WTC11 (cell line): ENCODE results near the gene FFAR2.

Experiments
- CREB1 ChIP-seq: sonication (generic); formaldehyde crosslinking; IDR thresholded peaks from 2 replicates; pipeline ENCODE4 v1.8.0; 2023; ENCODE audit warnings: mild to moderate bottlenecking, missing genetic modification reagents
- ETV6 ChIP-seq: sonication (generic); formaldehyde crosslinking; IDR thresholded peaks from 2 replicates; pipeline ENCODE4 v1.8.1; 2022; ENCODE audit warnings: mild to moderate bottlenecking, missing genetic modification reagents
- FOXP1 ChIP-seq: sonication (generic); formaldehyde crosslinking; IDR thresholded peaks from 2 replicates; pipeline ENCODE4 v1.8.0; 2022; ENCODE audit warnings: missing genetic modification reagents, mild to moderate bottlenecking, moderate library complexity, borderline replicate concordance
- KAT7 ChIP-seq: sonication (generic); formaldehyde crosslinking; IDR thresholded peaks from 2 replicates; pipeline ENCODE4 v1.8.1; 2023; ENCODE audit warnings: missing genetic modification reagents, mild to moderate bottlenecking, borderline replicate concordance
- MYBL2 ChIP-seq: sonication (generic); formaldehyde crosslinking; IDR thresholded peaks from 2 replicates; pipeline ENCODE4 v1.8.1; 2023; ENCODE audit warnings: mild to moderate bottlenecking, moderate library complexity, missing genetic modification reagents
- SMAD3 ChIP-seq: sonication (generic); formaldehyde crosslinking; IDR thresholded peaks from 2 replicates; pipeline ENCODE4 v1.8.0; 2022; ENCODE audit warnings: missing genetic modification reagents, mild to moderate bottlenecking, borderline replicate concordance
- SP1 ChIP-seq: sonication (generic); formaldehyde crosslinking; conservative IDR thresholded peaks from 2 replicates; pipeline ENCODE4 v1.8.1; 2022; ENCODE audit warnings: missing genetic modification reagents
- TP53 ChIP-seq: sonication (generic); formaldehyde crosslinking; IDR thresholded peaks from 2 replicates; pipeline ENCODE4 v1.8.1; 2023; ENCODE audit warnings: mild to moderate bottlenecking, missing genetic modification reagents
- ZNF396 ChIP-seq: fragments of 250-450 bp; sonication (Bioruptor Pico); IDR thresholded peaks from 2 replicates; pipeline ENCODE4 v1.8.0; 2021; ENCODE audit warnings: mild to moderate bottlenecking, moderate library complexity, borderline replicate concordance
- TF ChIP-seq, protein P1 (sequence below): fragments of 200-600 bp; IDR thresholded peaks from 2 replicates; pipeline ENCODE4 v1.8.0; 2022; ENCODE audit warnings: antibody characterized with exemption
- TF ChIP-seq, protein P2 (sequence below): sonication (generic); formaldehyde crosslinking; IDR thresholded peaks from 2 replicates; pipeline ENCODE4 v1.8.1; 2023; ENCODE audit warnings: mild to moderate bottlenecking, moderate library complexity, missing genetic modification reagents
- TF ChIP-seq, protein P3 (sequence below): fragments of 250-450 bp; sonication (Bioruptor Pico); IDR thresholded peaks from 2 replicates; pipeline ENCODE4 v1.9.0; 2021; ENCODE audit warnings: mild to moderate bottlenecking

DNA sequence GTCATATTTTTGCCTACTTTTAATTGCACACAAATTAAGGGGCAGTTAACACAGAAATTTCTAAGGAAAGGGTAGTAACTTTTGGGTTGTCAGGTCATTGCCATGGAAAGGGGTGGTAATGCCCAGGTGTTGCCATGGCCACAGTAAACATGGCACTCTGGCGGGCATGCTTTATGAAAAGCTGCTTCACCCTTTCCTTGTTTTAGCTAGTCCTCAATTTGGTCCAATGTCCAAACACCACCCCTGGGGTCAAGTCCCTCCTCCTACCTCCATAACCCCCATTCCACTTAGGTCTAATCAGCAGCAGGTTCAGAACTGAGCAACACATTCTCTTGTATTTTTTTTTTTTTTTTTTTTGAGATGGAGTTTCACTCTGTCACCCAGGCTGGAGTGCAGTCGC is 6.6 kb downstream of the FFAR2 start:
- no peak for TF ChIP-seq CREB1
- TF ChIP-seq, protein P1, sequence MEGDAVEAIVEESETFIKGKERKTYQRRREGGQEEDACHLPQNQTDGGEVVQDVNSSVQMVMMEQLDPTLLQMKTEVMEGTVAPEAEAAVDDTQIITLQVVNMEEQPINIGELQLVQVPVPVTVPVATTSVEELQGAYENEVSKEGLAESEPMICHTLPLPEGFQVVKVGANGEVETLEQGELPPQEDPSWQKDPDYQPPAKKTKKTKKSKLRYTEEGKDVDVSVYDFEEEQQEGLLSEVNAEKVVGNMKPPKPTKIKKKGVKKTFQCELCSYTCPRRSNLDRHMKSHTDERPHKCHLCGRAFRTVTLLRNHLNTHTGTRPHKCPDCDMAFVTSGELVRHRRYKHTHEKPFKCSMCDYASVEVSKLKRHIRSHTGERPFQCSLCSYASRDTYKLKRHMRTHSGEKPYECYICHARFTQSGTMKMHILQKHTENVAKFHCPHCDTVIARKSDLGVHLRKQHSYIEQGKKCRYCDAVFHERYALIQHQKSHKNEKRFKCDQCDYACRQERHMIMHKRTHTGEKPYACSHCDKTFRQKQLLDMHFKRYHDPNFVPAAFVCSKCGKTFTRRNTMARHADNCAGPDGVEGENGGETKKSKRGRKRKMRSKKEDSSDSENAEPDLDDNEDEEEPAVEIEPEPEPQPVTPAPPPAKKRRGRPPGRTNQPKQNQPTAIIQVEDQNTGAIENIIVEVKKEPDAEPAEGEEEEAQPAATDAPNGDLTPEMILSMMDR = no peak
- TF ChIP-seq, protein P2, sequence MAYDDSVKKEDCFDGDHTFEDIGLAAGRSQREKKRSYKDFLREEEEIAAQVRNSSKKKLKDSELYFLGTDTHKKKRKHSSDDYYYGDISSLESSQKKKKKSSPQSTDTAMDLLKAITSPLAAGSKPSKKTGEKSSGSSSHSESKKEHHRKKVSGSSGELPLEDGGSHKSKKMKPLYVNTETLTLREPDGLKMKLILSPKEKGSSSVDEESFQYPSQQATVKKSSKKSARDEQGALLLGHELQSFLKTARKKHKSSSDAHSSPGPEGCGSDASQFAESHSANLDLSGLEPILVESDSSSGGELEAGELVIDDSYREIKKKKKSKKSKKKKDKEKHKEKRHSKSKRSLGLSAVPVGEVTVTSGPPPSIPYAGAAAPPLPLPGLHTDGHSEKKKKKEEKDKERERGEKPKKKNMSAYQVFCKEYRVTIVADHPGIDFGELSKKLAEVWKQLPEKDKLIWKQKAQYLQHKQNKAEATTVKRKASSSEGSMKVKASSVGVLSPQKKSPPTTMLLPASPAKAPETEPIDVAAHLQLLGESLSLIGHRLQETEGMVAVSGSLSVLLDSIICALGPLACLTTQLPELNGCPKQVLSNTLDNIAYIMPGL (CRISPR knock-in tag) = no peak
- no peak for TF ChIP-seq KAT7
- TF ChIP-seq TP53 (CRISPR knock-in tag) = no peak
- TF ChIP-seq SMAD3 (CRISPR knock-in tag) = no peak
- TF ChIP-seq ETV6 (CRISPR knock-in tag) = no peak
- no peak for TF ChIP-seq SP1 (CRISPR knock-in tag)
- TF ChIP-seq FOXP1 (CRISPR knock-in tag) = no peak
- TF ChIP-seq ZNF396 = no peak
- TF ChIP-seq, protein P3, sequence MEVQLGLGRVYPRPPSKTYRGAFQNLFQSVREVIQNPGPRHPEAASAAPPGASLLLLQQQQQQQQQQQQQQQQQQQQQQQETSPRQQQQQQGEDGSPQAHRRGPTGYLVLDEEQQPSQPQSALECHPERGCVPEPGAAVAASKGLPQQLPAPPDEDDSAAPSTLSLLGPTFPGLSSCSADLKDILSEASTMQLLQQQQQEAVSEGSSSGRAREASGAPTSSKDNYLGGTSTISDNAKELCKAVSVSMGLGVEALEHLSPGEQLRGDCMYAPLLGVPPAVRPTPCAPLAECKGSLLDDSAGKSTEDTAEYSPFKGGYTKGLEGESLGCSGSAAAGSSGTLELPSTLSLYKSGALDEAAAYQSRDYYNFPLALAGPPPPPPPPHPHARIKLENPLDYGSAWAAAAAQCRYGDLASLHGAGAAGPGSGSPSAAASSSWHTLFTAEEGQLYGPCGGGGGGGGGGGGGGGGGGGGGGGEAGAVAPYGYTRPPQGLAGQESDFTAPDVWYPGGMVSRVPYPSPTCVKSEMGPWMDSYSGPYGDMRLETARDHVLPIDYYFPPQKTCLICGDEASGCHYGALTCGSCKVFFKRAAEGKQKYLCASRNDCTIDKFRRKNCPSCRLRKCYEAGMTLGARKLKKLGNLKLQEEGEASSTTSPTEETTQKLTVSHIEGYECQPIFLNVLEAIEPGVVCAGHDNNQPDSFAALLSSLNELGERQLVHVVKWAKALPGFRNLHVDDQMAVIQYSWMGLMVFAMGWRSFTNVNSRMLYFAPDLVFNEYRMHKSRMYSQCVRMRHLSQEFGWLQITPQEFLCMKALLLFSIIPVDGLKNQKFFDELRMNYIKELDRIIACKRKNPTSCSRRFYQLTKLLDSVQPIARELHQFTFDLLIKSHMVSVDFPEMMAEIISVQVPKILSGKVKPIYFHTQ = no peak
- TF ChIP-seq MYBL2 = no peak
